Effector CD8-positive, alpha-beta T cell (primary cell): ENCODE results near the gene TCAIM.
"Not testable (repeated sequence)": the region's sequence is repeated elsewhere in the genome, so short reads cannot be mapped to it uniquely, and the experiment has no call there.

Experiments
- DNase-seq: peaks from one replicate; lab custom pipeline; 2025; lab: John Stamatoyannopoulos, UW

The TCAIM gene

GRCh38 chr3:44416031-44417030 lies 77.8 kb downstream of the TCAIM start:
- DNase-seq, result no peak

GRCh38 chr3:44418118-44418517 lies 79.6 kb downstream of the TCAIM start:
- not testable (repeated sequence) for DNase-seq

GRCh38 chr3:44418549-44418948 lies 80.0 kb downstream of the TCAIM start:
- no peak for DNase-seq

- DNase-seq, result no peak
Measured at GRCh38 chr3:44419116-44419922, 80.8 kb downstream of the TCAIM start.

- no peak for DNase-seq
Measured at GRCh38 chr3:44419923-44420650, 81.5 kb downstream of the TCAIM start.

- no peak for DNase-seq
Measured at GRCh38 chr3:44420676-44421075, 82.1 kb downstream of the TCAIM start.

GRCh38 chr3:44421280-44421679 lies 82.7 kb downstream of the TCAIM start:
- DNase-seq, result no peak

GRCh38 chr3:44424758-44425157 lies 86.2 kb downstream of the TCAIM start:
- no peak for DNase-seq

- DNase-seq, result no peak
Measured at GRCh38 chr3:44427683-44428082, 89.1 kb downstream of the TCAIM start.

GRCh38 chr3:44428910-44429309 lies 90.3 kb downstream of the TCAIM start:
- no peak for DNase-seq

- DNase-seq, result no peak
Measured at GRCh38 chr3:44429459-44429858, 90.9 kb downstream of the TCAIM start.

- DNase-seq, result no peak
Measured at GRCh38 chr3:44430466-44430865, 91.9 kb downstream of the TCAIM start.

GRCh38 chr3:44434834-44435510 lies 96.4 kb downstream of the TCAIM start:
- no peak for DNase-seq

GRCh38 chr3:44436181-44436580 lies 97.6 kb downstream of the TCAIM start:
- DNase-seq, result no peak

- DNase-seq, result no peak
Measured at GRCh38 chr3:44437800-44438199, 99.2 kb downstream of the TCAIM start.

GRCh38 chr3:44439499-44440295 lies 101.1 kb downstream of the TCAIM start:
- peak; percentile 17 for DNase-seq

- DNase-seq, result no peak
Measured at GRCh38 chr3:44442596-44443309, 104.2 kb downstream of the TCAIM start.

- DNase-seq, result no peak
Measured at GRCh38 chr3:44444437-44444836, 105.9 kb downstream of the TCAIM start.

GRCh38 chr3:44444896-44445691 lies 106.5 kb downstream of the TCAIM start:
- no peak for DNase-seq
